Measurements from ENCODE around the gene TMEM119. TPM values are rescaled to one million over a fixed set of nuclear protein-coding genes. Genes with fewer than 3 reads are reported as not detected.
"Not testable (repeated sequence)": the region's sequence is repeated elsewhere in the genome, so short reads cannot be mapped to it uniquely, and the experiment has no call there.

Gene TMEM119
- total RNA-seq, 2 donors from 2014 or later, result 3.0 to 4.3 TPM

- peak; percentile 92 to 96 for ATAC-seq
- intact Hi-C loops (cut with DNase I), result loop anchor here (1.0 to 10.0 kb wide), 4 partner anchors 56 to 532 kb away; partner anchors contain the start of genes ALKBH2 (in 2 of the 2), SSH1 (in 1 of the 2) and UNG (in 1 of the 2)
Observed at GRCh38 chr12:108562348-108563135, 35.3 kb downstream of the TMEM119 start, which contains the start of gene ISCU. Gene ISCU (plus strand): TSS chr12:108562596. CDS start chr12:108562623, 27 bp downstream.

GRCh38 chr12:108561852-108562347 lies 36.0 kb downstream of the TMEM119 start:
- peak; percentile 0 to 1 for ATAC-seq
- DNase-seq, result no peak
- intact Hi-C loops (cut with DNase I), result loop anchor here (5.0 to 10.0 kb wide), 3 partner anchors 293 to 533 kb away; partner anchors contain the start of genes ALKBH2 (in 2 of the 2), SSH1 (in 1 of the 2) and UNG (in 1 of the 2)

More at GRCh38 chr12:108562348-108563135, 35.3 kb downstream of the TMEM119 start, which contains the start of gene ISCU:
- DNase-seq, result peak; percentile 98

GRCh38 chr12:108560752-108561719 lies 36.8 kb downstream of the TMEM119 start, which contains the start of gene SART3:
Gene SART3 (minus strand): TSS chr12:108561173. CDS start chr12:108561154, 19 bp downstream.
- intact Hi-C loops (cut with DNase I), result loop anchor here (5.0 to 10.0 kb wide), 3 partner anchors 294 to 534 kb away; partner anchors contain the start of genes ALKBH2 (in 2 of the 2), SSH1 (in 1 of the 2) and UNG (in 1 of the 2)
- DNase-seq, result peak; percentile 86
- peak; percentile 71 to 72 for ATAC-seq

- DNase-seq (no peak), ATAC-seq (no peak)
- intact Hi-C loops (cut with DNase I), result loop anchor here (5.0 to 10.0 kb wide), 3 partner anchors 294 to 534 kb away; partner anchors contain the start of genes ALKBH2 (in 2 of the 2), SSH1 (in 1 of the 2) and UNG (in 1 of the 2)
Observed at GRCh38 chr12:108560321-108560721, 37.6 kb downstream of the TMEM119 start.

GRCh38 chr12:108559748-108560147 lies 38.1 kb downstream of the TMEM119 start:
- DNase-seq (no peak), ATAC-seq (no peak)
- intact Hi-C loops (cut with DNase I), result loop anchor here (5.0 to 10.0 kb wide), 3 partner anchors 295 to 535 kb away; partner anchors contain the start of genes ALKBH2 (in 2 of the 2), SSH1 (in 1 of the 2) and UNG (in 1 of the 2)

- intact Hi-C loops (cut with DNase I), result no loop called here
- no peak for DNase-seq
- no peak for ATAC-seq
Observed at GRCh38 chr12:108559007-108559655, 38.8 kb downstream of the TMEM119 start.

GRCh38 chr12:108555383-108555782 lies 42.5 kb downstream of the TMEM119 start:
- intact Hi-C loops (cut with DNase I); ATAC-seq; DNase-seq: not testable (repeated sequence)

GRCh38 chr12:108553799-108554198 lies 44.1 kb downstream of the TMEM119 start:
- DNase-seq, result no peak
- intact Hi-C loops (cut with DNase I), result no loop called here
- ATAC-seq, result no peak

- DNase-seq (no peak), ATAC-seq (no peak)
- intact Hi-C loops (cut with DNase I), result no loop called here
Observed at GRCh38 chr12:108551535-108551934, 46.3 kb downstream of the TMEM119 start.

- intact Hi-C loops (cut with DNase I), result no loop called here
- DNase-seq, result no peak
- ATAC-seq, result no peak
Observed at GRCh38 chr12:108548954-108549521, 48.8 kb downstream of the TMEM119 start.

- ATAC-seq, result no peak
Observed at GRCh38 chr12:108547686-108548085, 50.2 kb downstream of the TMEM119 start.

GRCh38 chr12:108543652-108544051 lies 54.2 kb downstream of the TMEM119 start:
- DNase-seq (no peak), ATAC-seq (no peak)
- intact Hi-C loops (cut with DNase I), result no loop called here

More at GRCh38 chr12:108547686-108548085, 50.2 kb downstream of the TMEM119 start:
- DNase-seq, result no peak
- intact Hi-C loops (cut with DNase I), result no loop called here

GRCh38 chr12:108542320-108542719 lies 55.6 kb downstream of the TMEM119 start:
- DNase-seq (no peak), ATAC-seq (no peak)
- intact Hi-C loops (cut with DNase I), result no loop called here

Small RNA genes lying within 50 kb of the gene (microRNA-seq; reads per million reads assigned to microRNA genes)
- 0 reads per million in 2 donors for gene MIR4496

Other genes starting within 250 kb of the TMEM119 start
- gene FICD, start 82.8 kb downstream of the TMEM119 start, total RNA-seq, result 1 to 10 TPM; 4.6 to 6.3 TPM
- gene SART3, start 36.9 kb downstream of the TMEM119 start, total RNA-seq, result 10 to 100 TPM; 24.5 to 25.3 TPM
- 100 to 1,000 TPM; 241 to 261 TPM for gene ISCU, start 35.5 kb downstream of the TMEM119 start, total RNA-seq
- 10 to 100 TPM in 1 of 2 donors, 1 to 10 TPM in 1; 4.5 to 12.5 TPM for gene SELPLG, start 35.8 kb upstream of the TMEM119 start, total RNA-seq
- 100 to 1,000 TPM in 1 of 2 donors, 10 to 100 TPM in 1; 95.0 to 109 TPM for gene CORO1C, start 133.4 kb upstream of the TMEM119 start, total RNA-seq

Data from left cardiac atrium (tissue), 4 donors.